H9 (cell line): ENCODE data around the gene ROR1. TPM values are rescaled to one million over a fixed set of nuclear protein-coding genes. Genes with fewer than 3 reads are reported as not detected.

ENCODE experiments used
- DNase-seq: peaks from one replicate; pipeline ENCODE4 v3.0.0-alpha.2; 2017
- H2AFZ ChIP-seq: one replicate; pipeline ENCODE4 v1.6.1; 2013; ENCODE audit warnings: mild to moderate bottlenecking, low read length, control low read depth, moderate library complexity
- H2AK5ac ChIP-seq: 2 replicates; pipeline ENCODE4 v1.6.1; 2013; ENCODE audit warnings: low read length, control low read depth, mixed read lengths; ENCODE audit not compliant: insufficient read length
- H2BK120ac ChIP-seq: one replicate; pipeline ENCODE4 v1.6.1; 2013; ENCODE audit warnings: low read depth, mild to moderate bottlenecking, low read length, control low read depth, inconsistent platforms; ENCODE audit not compliant: poor library complexity, severe bottlenecking
- H2BK12ac ChIP-seq: 2 replicates; pipeline ENCODE4 v1.6.1; 2013; ENCODE audit warnings: low read length, control low read depth, mixed read lengths, low read depth; ENCODE audit not compliant: insufficient read length
- H2BK15ac ChIP-seq: 2 replicates; pipeline ENCODE4 v1.6.1; 2013; ENCODE audit warnings: low read depth, low read length, control low read depth
- H2BK20ac ChIP-seq: one replicate; pipeline ENCODE4 v1.6.1; 2013; ENCODE audit warnings: low read depth, mild to moderate bottlenecking, low read length, control low read depth, inconsistent platforms; ENCODE audit not compliant: poor library complexity, severe bottlenecking
- H2BK5ac ChIP-seq: 2 replicates; pipeline ENCODE4 v1.6.1; 2013; ENCODE audit warnings: low read length, control low read depth, mixed read lengths; ENCODE audit not compliant: insufficient read length
- H3K14ac ChIP-seq: 2 replicates; pipeline ENCODE4 v1.6.1; 2013; ENCODE audit warnings: low read length, control low read depth; ENCODE audit not compliant: insufficient read depth
- H3K18ac ChIP-seq: 2 replicates; pipeline ENCODE4 v1.6.1; 2013; ENCODE audit warnings: low read depth, mild to moderate bottlenecking, mixed read lengths, low read length, control low read depth; ENCODE audit not compliant: insufficient read length
- H3K23ac ChIP-seq: 2 replicates; pipeline ENCODE4 v1.6.1; 2013; ENCODE audit warnings: low read length, control low read depth, mixed read lengths, low read depth; ENCODE audit not compliant: insufficient read length
- H3K23me2 ChIP-seq: 2 replicates; pipeline ENCODE4 v1.6.1; 2013; ENCODE audit warnings: low read depth, mild to moderate bottlenecking, mixed read lengths, low read length, control low read depth; ENCODE audit not compliant: insufficient read length, poor library complexity, severe bottlenecking
- H3K27ac ChIP-seq: 2 replicates; pipeline ENCODE4 v1.5.1; 2013; ENCODE audit warnings: low read length, control low read depth, mixed read lengths, low read depth; ENCODE audit not compliant: insufficient read length
- H3K27me3 ChIP-seq: 2 replicates; pipeline ENCODE4 v1.6.1; 2013; ENCODE audit warnings: low read length, control low read depth, inconsistent platforms; ENCODE audit not compliant: insufficient read depth
- H3K4ac ChIP-seq: 2 replicates; pipeline ENCODE4 v1.6.1; 2013; ENCODE audit warnings: low read depth, mild to moderate bottlenecking, control low read depth, inconsistent platforms, low read length, moderate library complexity
- H3K4me1 ChIP-seq: 2 replicates; pipeline ENCODE4 v1.6.1; 2013; ENCODE audit warnings: low read length, control low read depth, inconsistent platforms; ENCODE audit not compliant: insufficient read depth
- H3K4me2 ChIP-seq: 2 replicates; pipeline ENCODE4 v1.6.1; 2013; ENCODE audit warnings: low read length, control low read depth, mixed read lengths; ENCODE audit not compliant: insufficient read length, insufficient read depth
- H3K56ac ChIP-seq: 2 replicates; pipeline ENCODE4 v1.6.1; 2013; ENCODE audit warnings: low read depth, mild to moderate bottlenecking, mixed read lengths, low read length, control low read depth; ENCODE audit not compliant: insufficient read length
- H3K79me1 ChIP-seq: 2 replicates; pipeline ENCODE4 v1.6.1; 2013; ENCODE audit warnings: low read depth, mild to moderate bottlenecking, moderate library complexity, low read length, control low read depth, inconsistent platforms; ENCODE audit not compliant: insufficient read depth, poor library complexity, severe bottlenecking
- H3K79me2 ChIP-seq: 2 replicates; pipeline ENCODE4 v1.6.1; 2013; ENCODE audit warnings: low read length, control low read depth, inconsistent platforms; ENCODE audit not compliant: insufficient read depth
- H3K9ac ChIP-seq: 2 replicates; pipeline ENCODE4 v1.6.1; 2013; ENCODE audit warnings: low read length, control low read depth, mixed read lengths; ENCODE audit not compliant: insufficient read length; ENCODE audit errors: extremely low read depth
- H3K9me3 ChIP-seq: one replicate; pipeline ENCODE4 v1.6.1; 2013; ENCODE audit warnings: low read depth, low read length, inconsistent platforms; ENCODE audit not compliant: control insufficient read depth
- H3T11ph ChIP-seq: one replicate; pipeline ENCODE4 v1.6.1; 2013; ENCODE audit warnings: mild to moderate bottlenecking, low read length, control low read depth, inconsistent platforms
- H4K20me1 ChIP-seq: one replicate; pipeline ENCODE4 v1.6.1; 2013; ENCODE audit not compliant: control insufficient read depth, insufficient read length, insufficient read depth
- H4K5ac ChIP-seq: 2 replicates; pipeline ENCODE4 v1.6.1; 2013; ENCODE audit warnings: low read depth, mild to moderate bottlenecking, mixed read lengths, low read length, control low read depth; ENCODE audit not compliant: insufficient read length
- H4K8ac ChIP-seq: replicated peaks from 2 replicates; pipeline ENCODE4 v1.6.1; 2013; ENCODE audit warnings: low read length, control low read depth, mixed read lengths, low read depth; ENCODE audit not compliant: insufficient read length
- H4K91ac ChIP-seq: 2 replicates; pipeline ENCODE4 v1.6.1; 2013; ENCODE audit warnings: low read depth, mild to moderate bottlenecking, moderate library complexity, mixed read lengths, low read length, control low read depth; ENCODE audit not compliant: insufficient read length
- H3K27ac Mint-ChIP-seq, 3 experiments: 2 replicates in 2 of 3; 3 replicates in 1 of 3; pipeline ENCODE4 v1.8.0; 2020 to 2021; ENCODE audit warnings: mixed read lengths in 3 of 3, mild to moderate bottlenecking in 1 of 3, moderate library complexity in 1 of 3
- H3K27me3 Mint-ChIP-seq: 2 replicates; pipeline ENCODE4 v1.8.0; 2021; ENCODE audit warnings: low read depth, mild to moderate bottlenecking, moderate library complexity, mixed read lengths
- H3K36me3 Mint-ChIP-seq, 3 experiments: 2 replicates in 2 of 3; 3 replicates in 1 of 3; pipeline ENCODE4 v1.8.0; 2020 to 2021; ENCODE audit warnings: low read depth in 3 of 3, mixed read lengths in 3 of 3; ENCODE audit not compliant: insufficient read depth in 1 of 3
- H3K4me1 Mint-ChIP-seq, 2 experiments: 2 replicates each; pipeline ENCODE4 v1.8.0; 2020; ENCODE audit warnings: mixed read lengths in 2 of 2
- H3K4me3 Mint-ChIP-seq, 2 experiments: 2 replicates in 1 of 2; 3 replicates in 1 of 2; pipeline ENCODE4 v1.8.0; 2020 to 2021; ENCODE audit warnings: mild to moderate bottlenecking in 2 of 2, mixed read lengths in 2 of 2, moderate library complexity in 1 of 2
- H3K9me3 Mint-ChIP-seq, 2 experiments: 2 replicates in 1 of 2; 3 replicates in 1 of 2; pipeline ENCODE4 v1.8.0; 2020; ENCODE audit warnings: mild to moderate bottlenecking in 2 of 2, mixed read lengths in 2 of 2, moderate library complexity in 1 of 2
- CTCF ChIP-seq: fragments of 200-600 bp; sonication (generic); conservative IDR thresholded peaks from 3 replicates; pipeline ENCODE4 v1.8.0; 2021; ENCODE audit warnings: antibody characterized with exemption, mild to moderate bottlenecking
- WGBS: extraction: QIAGEN DNeasy Blood & Tissue Kit; methylation state at CpG from one replicate; pipeline ENCODE4 v1.1.7; 2013; ENCODE audit warnings: missing lambda C conversion rate, low lambda C conversion rate, mixed read lengths; ENCODE audit not compliant: insufficient read length; ENCODE audit errors: extremely low coverage; 5-methylcytosine and 5-hydroxymethylcytosine counted together
- total RNA-seq: library from RNA; stranded (reverse); gene quantifications from 2 replicates; pipeline ENCODE4 v1.2.1, GENCODE V29; 2021

ROR1 gene
- total RNA-seq, 1 experiment from 2014 or later, result 75.9 TPM

DNA sequence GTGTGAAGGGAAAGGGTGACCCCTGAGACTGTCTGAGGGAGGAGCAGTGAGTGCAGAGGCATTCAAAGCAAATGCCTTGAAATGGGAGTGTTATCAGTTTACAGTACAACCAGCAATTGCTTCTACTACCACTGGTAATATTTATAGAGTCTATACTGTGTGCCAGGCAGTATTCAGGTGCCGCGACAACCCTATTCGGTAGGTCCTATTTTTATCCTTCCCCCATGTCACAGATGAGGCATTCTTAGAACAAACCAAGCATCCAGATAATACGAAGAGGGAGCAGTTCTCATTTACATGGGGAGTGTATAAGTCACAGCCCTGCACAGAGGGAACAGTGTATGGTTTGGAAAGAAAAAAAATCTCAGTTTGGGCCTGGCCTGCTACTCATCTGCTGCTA lies 18.3 kb downstream of the ROR1 start:
- no peak overlapping the region for H3K4ac ChIP-seq
- no peak overlapping the region for H3K27ac ChIP-seq
- H3K4me1 ChIP-seq, result peaks cover 62% of the 10 kb centered on the region
- H2AK5ac ChIP-seq, result no peak overlapping the region
- Mint-ChIP-seq H3K27me3 (no peaks in the 10 kb centered on the region), H3K27ac (peak overlapping the region; percentile 20 to 93 (median 31); a peak in 6 of 7 replicates), H3K36me3 (peaks cover 2 to 31% (median 9%) of the 10 kb centered on the region in 3 experiments; a peak in 5 of 7 replicates), H3K4me1 (peaks cover 95 to 100% of the 10 kb centered on the region in 2 experiments), H3K4me3 (peak overlapping the region in 1 of 2 experiments; percentile 7; a peak in 2 of 5 replicates), H3K9me3 (no peaks in the 10 kb centered on the region)
- no peak overlapping the region for H2AFZ ChIP-seq
- no peak overlapping the region for H3K56ac ChIP-seq
- peaks cover 2% of the 10 kb centered on the region for H3K79me1 ChIP-seq
- H3K4me2 ChIP-seq, result peak overlapping the region; percentile 8
- H4K8ac ChIP-seq, result no peak overlapping the region
- no peak overlapping the region for H3T11ph ChIP-seq
- no peak overlapping the region for H2BK5ac ChIP-seq
- H3K14ac ChIP-seq, result no peak overlapping the region
- H4K20me1 ChIP-seq, result no peaks in the 10 kb centered on the region
- no peak overlapping the region for H4K5ac ChIP-seq
- no peak overlapping the region for H2BK15ac ChIP-seq
- H3K9ac ChIP-seq, result no peak overlapping the region
- H3K23me2 ChIP-seq, result no peaks in the 10 kb centered on the region
- H2BK12ac ChIP-seq, result no peak overlapping the region
- no peak overlapping the region for H2BK20ac ChIP-seq
- H4K91ac ChIP-seq, result no peak overlapping the region
- WGBS, result no CpG with 5 or more reads among the region's 4 CpGs
- peaks cover 33% of the 10 kb centered on the region; the same call in 1 of the 2 replicates for H3K79me2 ChIP-seq
- no peak for TF ChIP-seq CTCF
- no peak for DNase-seq
- no peaks in the 10 kb centered on the region for H3K9me3 ChIP-seq
- H3K27me3 ChIP-seq, result no peaks in the 10 kb centered on the region
- no peak overlapping the region for H3K23ac ChIP-seq
- H2BK120ac ChIP-seq, result no peak overlapping the region
- no peak overlapping the region for H3K18ac ChIP-seq
